Measurements from ENCODE around the gene CPNE4. TPM values are rescaled to one million over a fixed set of nuclear protein-coding genes. Genes with fewer than 3 reads are reported as not detected.

Gene CPNE4
- total RNA-seq, 1 donor from 2014 or later: 0.41 TPM

DNA sequence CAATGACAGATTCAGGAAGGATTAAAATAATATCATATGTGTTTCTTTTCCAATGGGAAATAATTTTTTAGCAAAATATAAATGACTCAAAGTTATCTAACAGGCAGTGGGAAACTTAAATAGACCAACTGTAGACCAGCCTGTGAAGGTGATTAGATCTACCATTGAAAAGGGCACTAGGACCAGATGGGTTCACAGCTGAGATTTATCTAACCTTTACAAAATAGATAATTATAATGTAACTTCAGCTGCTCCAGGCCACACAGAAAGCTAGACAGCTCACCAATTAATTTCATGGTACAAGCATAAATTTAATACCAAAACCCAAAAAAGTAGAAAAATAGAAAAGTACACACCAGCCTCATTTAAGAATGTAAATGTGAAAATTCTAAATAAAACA lies 291.7 kb downstream of the CPNE4 start:
- DNase-seq (ENCODE audit: low spot score): no peak
- no peaks in the 10 kb centered on the region for H3K9me3 Mint-ChIP-seq (ENCODE audit: unreplicated experiment)
- H3K4me1 Mint-ChIP-seq (ENCODE audit: unreplicated experiment): peaks cover 4% of the 10 kb centered on the region
- H3K36me3 Mint-ChIP-seq (ENCODE audit: low read depth, unreplicated experiment): no peaks in the 10 kb centered on the region
- no peak overlapping the region for H3K27ac Mint-ChIP-seq (ENCODE audit: unreplicated experiment)
- H3K27me3 Mint-ChIP-seq (ENCODE audit: unreplicated experiment): peaks cover 2% of the 10 kb centered on the region
- no peak overlapping the region for H3K4me3 Mint-ChIP-seq (ENCODE audit: unreplicated experiment)
- TF ChIP-seq, protein P1, sequence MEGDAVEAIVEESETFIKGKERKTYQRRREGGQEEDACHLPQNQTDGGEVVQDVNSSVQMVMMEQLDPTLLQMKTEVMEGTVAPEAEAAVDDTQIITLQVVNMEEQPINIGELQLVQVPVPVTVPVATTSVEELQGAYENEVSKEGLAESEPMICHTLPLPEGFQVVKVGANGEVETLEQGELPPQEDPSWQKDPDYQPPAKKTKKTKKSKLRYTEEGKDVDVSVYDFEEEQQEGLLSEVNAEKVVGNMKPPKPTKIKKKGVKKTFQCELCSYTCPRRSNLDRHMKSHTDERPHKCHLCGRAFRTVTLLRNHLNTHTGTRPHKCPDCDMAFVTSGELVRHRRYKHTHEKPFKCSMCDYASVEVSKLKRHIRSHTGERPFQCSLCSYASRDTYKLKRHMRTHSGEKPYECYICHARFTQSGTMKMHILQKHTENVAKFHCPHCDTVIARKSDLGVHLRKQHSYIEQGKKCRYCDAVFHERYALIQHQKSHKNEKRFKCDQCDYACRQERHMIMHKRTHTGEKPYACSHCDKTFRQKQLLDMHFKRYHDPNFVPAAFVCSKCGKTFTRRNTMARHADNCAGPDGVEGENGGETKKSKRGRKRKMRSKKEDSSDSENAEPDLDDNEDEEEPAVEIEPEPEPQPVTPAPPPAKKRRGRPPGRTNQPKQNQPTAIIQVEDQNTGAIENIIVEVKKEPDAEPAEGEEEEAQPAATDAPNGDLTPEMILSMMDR (IDR thresholded peaks at IDR 0.05; ENCODE audit: unreplicated experiment): no peak

DNA sequence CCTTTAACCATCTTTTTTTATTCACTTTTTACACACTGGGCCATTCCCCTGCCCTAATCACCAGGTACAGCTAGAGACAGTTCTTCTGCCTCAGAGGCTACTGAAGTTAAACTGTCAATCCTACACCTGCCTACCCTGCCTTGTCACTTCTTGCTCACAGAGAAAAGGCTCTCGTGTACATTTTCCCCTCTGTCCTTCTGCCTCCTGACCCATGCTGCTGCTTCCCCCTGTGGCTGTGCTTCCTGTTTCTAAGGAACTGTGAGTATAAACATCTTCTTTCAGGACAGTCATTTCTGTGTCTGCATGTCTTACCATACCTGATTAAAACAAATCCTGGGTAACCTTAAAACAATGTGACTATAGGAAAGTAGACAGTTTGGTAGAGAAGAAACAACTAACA lies 295.6 kb downstream of the CPNE4 start:
- TF ChIP-seq, protein P1 (IDR thresholded peaks at IDR 0.05; ENCODE audit: unreplicated experiment): no peak
- no peak overlapping the region for H3K4me3 Mint-ChIP-seq (ENCODE audit: unreplicated experiment)
- peaks cover 4% of the 10 kb centered on the region for H3K4me1 Mint-ChIP-seq (ENCODE audit: unreplicated experiment)
- no peaks in the 10 kb centered on the region for H3K36me3 Mint-ChIP-seq (ENCODE audit: low read depth, unreplicated experiment)
- no peaks in the 10 kb centered on the region for H3K9me3 Mint-ChIP-seq (ENCODE audit: unreplicated experiment)
- H3K27me3 Mint-ChIP-seq (ENCODE audit: unreplicated experiment): peaks cover 3% of the 10 kb centered on the region
- DNase-seq (ENCODE audit: low spot score): no peak
- no peak overlapping the region for H3K27ac Mint-ChIP-seq (ENCODE audit: unreplicated experiment)

DNA sequence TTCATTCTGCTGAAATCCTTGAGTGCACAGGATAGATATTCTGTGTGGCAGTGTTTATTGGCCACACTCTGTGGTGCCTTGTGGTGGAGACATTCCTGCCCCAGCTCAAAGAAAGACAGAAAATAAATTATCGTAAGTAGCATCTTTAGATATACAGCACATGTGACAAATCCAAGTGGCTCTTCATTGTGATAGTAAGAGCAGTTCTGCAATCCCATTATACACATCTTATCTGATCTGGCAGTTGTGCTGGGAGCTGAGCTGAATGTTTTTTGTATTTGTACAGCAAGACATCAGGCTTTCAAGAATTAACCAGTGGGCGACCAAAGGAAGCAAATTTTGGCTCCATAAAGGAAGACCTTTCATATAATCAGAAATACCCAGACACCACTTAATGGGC lies 296.7 kb downstream of the CPNE4 start:
- no peaks in the 10 kb centered on the region for H3K36me3 Mint-ChIP-seq (ENCODE audit: low read depth, unreplicated experiment)

DNA sequence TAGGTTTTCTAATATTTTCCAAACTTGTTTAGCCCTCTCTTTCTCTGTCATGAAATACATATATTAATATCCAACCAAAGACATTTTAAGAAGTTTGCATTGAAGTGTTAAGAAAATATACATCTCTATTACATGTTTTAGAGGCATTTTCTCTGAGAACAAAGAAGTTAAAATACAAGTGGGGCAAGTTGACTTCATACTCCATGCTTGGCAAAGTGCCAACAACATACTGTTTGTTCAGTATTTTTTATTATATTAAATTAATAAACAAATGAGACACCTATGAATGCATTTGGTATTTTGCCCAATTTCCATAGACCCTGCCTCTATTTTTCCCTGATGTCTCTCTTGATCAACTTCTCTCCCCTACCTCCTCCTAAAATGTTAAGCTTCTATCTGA lies 299.3 kb downstream of the CPNE4 start:
- Mint-ChIP-seq H3K36me3 (ENCODE audit: low read depth, unreplicated experiment) (no peaks in the 10 kb centered on the region), H3K4me3 (ENCODE audit: unreplicated experiment) (no peak overlapping the region), H3K4me1 (ENCODE audit: unreplicated experiment) (peaks cover 4% of the 10 kb centered on the region), H3K27ac (ENCODE audit: unreplicated experiment) (no peak overlapping the region), H3K9me3 (ENCODE audit: unreplicated experiment) (no peaks in the 10 kb centered on the region), H3K27me3 (ENCODE audit: unreplicated experiment) (peaks cover 3% of the 10 kb centered on the region)
- DNase-seq (ENCODE audit: low spot score): no peak
- TF ChIP-seq, protein P1 (IDR thresholded peaks at IDR 0.05; ENCODE audit: unreplicated experiment): no peak

More for the DNA sequence above, 296.7 kb downstream of the CPNE4 start:
- Mint-ChIP-seq H3K4me3 (ENCODE audit: unreplicated experiment) (no peak overlapping the region), H3K4me1 (ENCODE audit: unreplicated experiment) (peaks cover 4% of the 10 kb centered on the region), H3K9me3 (ENCODE audit: unreplicated experiment) (no peaks in the 10 kb centered on the region), H3K27me3 (ENCODE audit: unreplicated experiment) (peaks cover 3% of the 10 kb centered on the region), H3K27ac (ENCODE audit: unreplicated experiment) (no peak overlapping the region)
- DNase-seq (ENCODE audit: low spot score): no peak
- TF ChIP-seq, protein P1 (IDR thresholded peaks at IDR 0.05; ENCODE audit: unreplicated experiment): no peak

DNA sequence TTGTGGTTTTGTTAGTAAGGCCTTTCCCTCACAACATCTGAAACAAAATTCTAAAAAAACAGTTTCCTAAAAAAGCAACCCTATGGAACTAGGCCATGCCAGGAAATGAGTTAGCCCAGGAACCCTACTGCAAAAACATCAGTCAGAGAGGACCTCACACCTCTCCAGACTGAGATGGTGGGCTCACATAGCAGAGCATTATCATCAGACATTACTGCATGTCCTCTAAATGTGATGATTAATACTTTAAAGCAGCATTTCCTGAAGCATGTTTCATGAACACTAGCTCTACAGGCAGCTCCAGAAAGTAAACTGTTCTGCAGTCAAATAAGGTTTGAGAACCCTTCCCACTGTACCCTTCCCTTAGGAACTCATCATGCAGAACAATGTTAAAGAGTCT lies 299.7 kb downstream of the CPNE4 start:
- Mint-ChIP-seq H3K27ac (ENCODE audit: unreplicated experiment) (no peak overlapping the region), H3K4me1 (ENCODE audit: unreplicated experiment) (peaks cover 4% of the 10 kb centered on the region), H3K27me3 (ENCODE audit: unreplicated experiment) (peaks cover 3% of the 10 kb centered on the region), H3K4me3 (ENCODE audit: unreplicated experiment) (no peak overlapping the region), H3K36me3 (ENCODE audit: low read depth, unreplicated experiment) (no peaks in the 10 kb centered on the region), H3K9me3 (ENCODE audit: unreplicated experiment) (no peaks in the 10 kb centered on the region)
- no peak for DNase-seq (ENCODE audit: low spot score)
- TF ChIP-seq, protein P1 (IDR thresholded peaks at IDR 0.05; ENCODE audit: unreplicated experiment): no peak

Measured in endothelial cell (in vitro differentiated cells).